Activated T-cell treated with anti-CD3 and anti-CD28 coated beads, Interleukin-2, amount 50 U/mL, for 4 hours (primary cell): ENCODE data around the gene LAMA4. TPM values are rescaled to one million over a fixed set of nuclear protein-coding genes. Genes with fewer than 3 reads are reported as not detected.

Source experiments
- ATAC-seq, 2 donors: fragments of 200-7000 bp; cut with Tn5 transposase; one replicate each; pipeline ENCODE4 v1.10.0; 2021
- DNase-seq: peaks from one replicate; pipeline ENCODE4 v3.0.0-alpha.2; 2020
- H3K27me3 Mint-ChIP-seq: one replicate; pipeline ENCODE4 v1.8.0; 2021; ENCODE audit warnings: low read depth, mixed read lengths
- H3K36me3 Mint-ChIP-seq: one replicate; pipeline ENCODE4 v1.8.0; 2022; ENCODE audit warnings: mixed read lengths; ENCODE audit not compliant: insufficient read depth
- H3K4me1 Mint-ChIP-seq: one replicate; pipeline ENCODE4 v1.8.0; 2021; ENCODE audit warnings: low read depth, mixed read lengths
- H3K4me3 Mint-ChIP-seq: one replicate; pipeline ENCODE4 v1.8.0; 2021; ENCODE audit warnings: mild to moderate bottlenecking, moderate library complexity, mixed read lengths
- H3K9me3 Mint-ChIP-seq: one replicate; pipeline ENCODE4 v1.8.0; 2021; ENCODE audit warnings: mixed read lengths
- total RNA-seq, 3 donors: library from RNA; stranded (reverse); gene quantifications; one replicate each; pipeline ENCODE4 v1.2.1, GENCODE V29; 2021

The LAMA4 gene
- total RNA-seq, 3 donors from 2014 or later = 0.30 to 0.34 TPM; not detected in 1

- Mint-ChIP-seq H3K36me3 (no peaks in the 10 kb centered on the region), H3K4me1 (peaks cover 3% of the 10 kb centered on the region), H3K4me3 (no peak overlapping the region), H3K9me3 (no peaks in the 10 kb centered on the region), H3K27me3 (peaks cover 9% of the 10 kb centered on the region)
- ATAC-seq = no peak
- no peak for DNase-seq
Measured at GRCh38 chr6:112241820-112242429, 12.4 kb downstream of the LAMA4 start.

DNA sequence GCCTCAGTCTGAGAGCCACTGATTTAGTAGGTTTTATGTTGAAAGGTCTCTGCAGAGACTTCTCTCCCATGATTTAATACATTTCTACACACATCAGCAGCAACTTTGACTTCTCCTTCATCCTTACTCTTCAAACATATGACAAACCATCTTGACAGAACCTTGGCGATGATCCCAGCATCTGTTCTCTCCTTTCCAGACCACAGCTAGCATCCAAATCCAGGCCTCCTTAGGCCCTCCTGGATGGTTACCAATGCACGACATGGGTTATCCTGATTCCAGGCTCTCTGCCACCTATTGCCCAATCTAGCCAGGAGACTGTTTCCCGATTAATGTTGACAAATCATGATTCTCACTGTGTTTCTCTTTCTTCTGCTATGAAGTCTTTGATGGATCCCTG lies 16.8 kb downstream of the LAMA4 start:
- DNase-seq (no peak), ATAC-seq (no peak)
- no peak overlapping the region for H3K4me3 Mint-ChIP-seq
- H3K27me3 Mint-ChIP-seq = peaks cover 31% of the 10 kb centered on the region
- peaks cover 3% of the 10 kb centered on the region for H3K4me1 Mint-ChIP-seq
- H3K36me3 Mint-ChIP-seq = no peaks in the 10 kb centered on the region
- no peaks in the 10 kb centered on the region for H3K9me3 Mint-ChIP-seq

GRCh38 chr6:112237066-112237465 lies 17.3 kb downstream of the LAMA4 start:
- DNase-seq (no peak), ATAC-seq (no peak)
- no peaks in the 10 kb centered on the region for H3K36me3 Mint-ChIP-seq
- H3K4me1 Mint-ChIP-seq = no peaks in the 10 kb centered on the region
- no peaks in the 10 kb centered on the region for H3K9me3 Mint-ChIP-seq
- no peak overlapping the region for H3K4me3 Mint-ChIP-seq
- H3K27me3 Mint-ChIP-seq = peaks cover 31% of the 10 kb centered on the region

- ATAC-seq (peak; percentile 92 to 96), DNase-seq (peak; percentile 7)
- Mint-ChIP-seq H3K4me3 (no peak overlapping the region), H3K27me3 (peaks cover 33% of the 10 kb centered on the region), H3K4me1 (no peaks in the 10 kb centered on the region), H3K36me3 (no peaks in the 10 kb centered on the region), H3K9me3 (no peaks in the 10 kb centered on the region)
Measured at GRCh38 chr6:112235956-112236355, 18.4 kb downstream of the LAMA4 start.

DNA sequence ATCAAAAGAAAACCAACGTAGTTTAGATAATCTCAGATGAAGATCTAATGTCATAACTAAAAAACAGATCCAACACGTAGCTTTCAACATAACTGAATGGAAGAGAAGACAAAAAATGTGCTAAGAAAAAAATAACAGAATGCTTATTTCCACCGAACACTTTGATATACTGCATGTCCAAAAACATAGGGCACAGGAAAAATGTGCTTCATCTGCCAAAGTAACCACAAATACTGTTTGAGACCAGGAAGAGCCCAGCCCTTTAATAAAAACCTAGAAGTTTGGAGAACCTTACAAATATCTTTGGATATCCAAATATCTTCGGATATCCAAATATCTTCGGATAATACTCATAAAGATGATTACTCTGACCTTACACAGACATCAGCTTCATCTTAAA lies 19.8 kb downstream of the LAMA4 start:
- no peaks in the 10 kb centered on the region for H3K36me3 Mint-ChIP-seq
- no peaks in the 10 kb centered on the region for H3K9me3 Mint-ChIP-seq
- H3K4me3 Mint-ChIP-seq = no peak overlapping the region
- no peak for ATAC-seq
- H3K4me1 Mint-ChIP-seq = no peaks in the 10 kb centered on the region
- peaks cover 33% of the 10 kb centered on the region for H3K27me3 Mint-ChIP-seq
- no peak for DNase-seq

DNA sequence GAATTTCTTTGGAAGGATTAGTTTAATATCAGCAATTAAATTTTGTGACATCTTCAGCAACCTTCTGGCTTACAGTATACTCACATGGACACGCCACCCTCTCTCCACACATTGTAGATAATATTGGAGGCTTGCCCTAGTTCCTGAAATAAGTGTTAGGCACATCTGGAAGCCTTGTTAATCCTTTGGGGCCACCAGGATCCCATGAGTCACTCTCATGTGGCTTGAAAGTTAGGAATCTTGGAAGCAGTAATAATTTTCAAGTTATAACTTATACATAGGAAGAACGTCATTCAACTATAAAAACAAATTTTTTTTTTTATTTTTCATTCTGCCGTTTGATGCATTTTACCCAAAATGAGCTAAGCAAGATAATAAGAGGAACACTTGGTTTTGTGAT lies 20.5 kb downstream of the LAMA4 start:
- H3K4me3 Mint-ChIP-seq = no peak overlapping the region
- H3K9me3 Mint-ChIP-seq = no peaks in the 10 kb centered on the region
- peaks cover 33% of the 10 kb centered on the region for H3K27me3 Mint-ChIP-seq
- no peaks in the 10 kb centered on the region for H3K4me1 Mint-ChIP-seq
- DNase-seq = no peak
- no peak for ATAC-seq
- no peaks in the 10 kb centered on the region for H3K36me3 Mint-ChIP-seq

DNA sequence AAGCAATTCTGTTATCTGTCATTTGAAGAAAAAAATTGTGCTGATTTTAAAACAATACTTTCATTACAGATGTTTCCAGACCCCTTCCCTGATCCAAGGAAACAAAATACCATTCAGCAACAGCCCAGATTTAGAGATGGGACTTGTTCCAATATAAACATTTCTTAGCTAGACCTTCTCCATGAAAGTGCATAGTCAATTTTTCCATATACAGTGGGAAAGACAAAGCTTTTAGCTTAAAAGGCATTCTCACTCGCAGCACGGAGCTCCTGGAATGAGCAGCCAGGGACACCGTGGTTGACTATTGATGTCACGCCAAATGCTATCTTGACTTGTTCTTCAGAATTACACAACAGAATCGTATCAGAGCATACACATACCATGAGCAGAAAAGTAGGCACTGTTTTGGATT lies 21.5 kb downstream of the LAMA4 start:
- DNase-seq (no peak), ATAC-seq (no peak)
- Mint-ChIP-seq H3K9me3 (no peaks in the 10 kb centered on the region), H3K4me3 (no peak overlapping the region), H3K36me3 (no peaks in the 10 kb centered on the region), H3K27me3 (peaks cover 30% of the 10 kb centered on the region), H3K4me1 (no peaks in the 10 kb centered on the region)

- H3K4me1 Mint-ChIP-seq = no peaks in the 10 kb centered on the region
- ATAC-seq (no peak), DNase-seq (no peak)
- H3K9me3 Mint-ChIP-seq = no peaks in the 10 kb centered on the region
- no peak overlapping the region for H3K4me3 Mint-ChIP-seq
- H3K36me3 Mint-ChIP-seq = no peaks in the 10 kb centered on the region
- H3K27me3 Mint-ChIP-seq = peaks cover 26% of the 10 kb centered on the region
Measured at GRCh38 chr6:112231594-112232060, 22.7 kb downstream of the LAMA4 start.

GRCh38 chr6:112231164-112231563 lies 23.2 kb downstream of the LAMA4 start:
- ATAC-seq = no peak
- Mint-ChIP-seq H3K4me3 (no peak overlapping the region), H3K36me3 (no peaks in the 10 kb centered on the region), H3K4me1 (no peaks in the 10 kb centered on the region), H3K27me3 (peaks cover 24% of the 10 kb centered on the region), H3K9me3 (no peaks in the 10 kb centered on the region)
- no peak for DNase-seq

DNA sequence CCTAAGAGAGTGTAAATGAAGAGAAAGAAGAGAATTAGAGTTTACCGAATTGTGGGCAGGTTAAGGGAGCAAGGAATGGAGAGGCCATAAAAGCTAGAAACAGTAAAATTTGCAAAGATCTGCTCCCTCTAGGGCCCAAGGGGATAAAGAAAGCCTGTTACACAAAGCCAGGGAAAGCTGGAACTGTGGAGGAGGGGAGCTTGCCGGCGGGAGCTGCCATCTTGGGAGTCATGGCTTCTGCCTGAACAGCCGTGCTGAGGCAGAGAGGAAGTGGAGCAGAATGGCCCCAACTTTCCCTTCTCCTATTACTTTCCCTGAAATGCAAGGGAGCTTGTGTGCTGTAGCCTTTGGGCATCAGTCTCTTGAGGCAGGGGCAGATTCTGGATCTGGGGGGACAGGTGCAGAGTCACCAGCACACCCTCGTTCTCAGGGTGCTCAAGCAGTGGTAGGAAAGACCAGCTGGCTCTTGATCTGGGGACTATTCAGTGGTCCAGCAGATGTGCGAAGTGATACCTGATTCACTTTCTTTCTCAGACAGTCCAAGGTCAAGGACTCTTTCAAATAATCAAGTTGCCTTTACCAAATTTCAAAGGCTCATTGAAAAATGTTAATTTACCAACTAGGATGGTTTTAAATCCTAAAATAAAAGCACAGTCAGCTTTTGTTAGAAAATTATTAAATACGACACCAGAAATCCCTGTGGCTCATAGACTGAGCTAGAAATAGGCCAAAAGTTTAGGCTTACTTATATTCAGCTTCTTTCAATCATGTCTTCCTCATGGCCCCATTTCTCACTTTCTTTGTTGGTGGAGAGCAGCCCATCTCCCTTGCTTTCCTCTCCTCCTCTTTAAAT lies 25.7 kb downstream of the LAMA4 start:
- no peaks in the 10 kb centered on the region for H3K9me3 Mint-ChIP-seq
- ATAC-seq (no peak), DNase-seq (no peak)
- H3K4me3 Mint-ChIP-seq = no peak overlapping the region
- peaks cover 17% of the 10 kb centered on the region for H3K27me3 Mint-ChIP-seq
- H3K36me3 Mint-ChIP-seq = no peaks in the 10 kb centered on the region
- H3K4me1 Mint-ChIP-seq = peaks cover 1% of the 10 kb centered on the region

DNA sequence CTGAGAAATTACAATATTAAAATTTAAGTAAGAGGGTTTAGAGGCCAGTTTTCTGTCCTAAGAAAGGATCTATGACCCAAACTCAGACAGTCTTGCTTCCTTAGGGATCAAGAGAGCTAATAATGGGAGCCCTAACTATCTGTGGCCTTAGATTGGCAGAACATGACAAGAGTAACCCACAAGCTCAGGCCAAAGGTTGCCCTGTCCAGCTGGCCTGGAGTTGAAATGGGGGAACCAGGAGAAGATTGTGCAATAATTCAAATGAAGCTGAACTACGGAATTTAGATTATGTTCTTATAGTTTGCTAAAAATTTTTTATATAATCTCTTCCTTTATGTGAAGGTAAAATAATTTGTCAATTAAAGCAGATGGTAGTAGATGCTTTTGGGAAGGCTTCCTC lies 26.4 kb downstream of the LAMA4 start:
- Mint-ChIP-seq H3K9me3 (no peaks in the 10 kb centered on the region), H3K27me3 (peaks cover 15% of the 10 kb centered on the region), H3K36me3 (no peaks in the 10 kb centered on the region), H3K4me3 (no peak overlapping the region), H3K4me1 (peaks cover 1% of the 10 kb centered on the region)
- DNase-seq (no peak), ATAC-seq (no peak)

DNA sequence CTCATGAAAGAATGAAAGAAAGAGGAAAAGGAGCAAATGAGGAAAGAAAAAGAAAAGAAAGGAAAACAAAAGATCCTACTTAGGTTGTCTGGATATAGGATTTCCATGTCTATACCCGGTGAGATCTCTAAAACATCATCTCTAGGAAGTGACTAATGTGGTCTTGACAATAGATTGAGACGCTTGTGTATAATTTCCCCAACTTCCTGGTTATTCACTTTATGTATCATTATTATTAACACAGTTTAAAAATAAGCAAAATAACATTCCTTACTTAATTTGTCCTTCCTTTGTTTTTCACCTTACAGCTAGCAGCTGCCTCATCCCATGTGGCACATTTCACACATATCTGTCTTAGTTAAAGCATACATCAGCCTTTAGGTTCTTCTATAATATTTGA lies 27.0 kb downstream of the LAMA4 start:
- no peak overlapping the region for H3K4me3 Mint-ChIP-seq
- no peaks in the 10 kb centered on the region for H3K9me3 Mint-ChIP-seq
- H3K4me1 Mint-ChIP-seq = peaks cover 1% of the 10 kb centered on the region
- DNase-seq = no peak
- no peak for ATAC-seq
- peaks cover 13% of the 10 kb centered on the region for H3K27me3 Mint-ChIP-seq
- H3K36me3 Mint-ChIP-seq = no peaks in the 10 kb centered on the region

DNA sequence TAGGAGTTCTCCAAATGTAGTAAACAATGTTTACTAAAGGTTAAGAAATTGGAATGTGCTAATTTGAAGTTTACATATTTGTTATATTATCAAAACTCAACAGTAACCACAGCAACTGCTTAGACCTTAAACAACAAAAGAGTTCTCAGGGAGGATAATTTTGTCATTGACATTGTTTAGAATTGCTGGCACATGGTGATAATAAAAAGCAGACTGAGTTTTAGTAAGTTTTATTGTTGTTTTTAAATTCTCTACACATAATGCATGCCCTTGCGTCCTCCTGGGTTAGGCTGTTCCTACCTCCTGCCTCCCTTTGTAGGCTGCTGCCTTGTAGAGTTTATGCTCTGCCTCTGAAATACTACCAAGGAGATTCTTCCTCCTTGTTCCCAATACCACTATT lies 28.7 kb downstream of the LAMA4 start:
- Mint-ChIP-seq H3K4me3 (no peak overlapping the region), H3K36me3 (no peaks in the 10 kb centered on the region), H3K27me3 (peaks cover 12% of the 10 kb centered on the region), H3K4me1 (peaks cover 1% of the 10 kb centered on the region), H3K9me3 (no peaks in the 10 kb centered on the region)
- no peak for ATAC-seq
- no peak for DNase-seq

DNA sequence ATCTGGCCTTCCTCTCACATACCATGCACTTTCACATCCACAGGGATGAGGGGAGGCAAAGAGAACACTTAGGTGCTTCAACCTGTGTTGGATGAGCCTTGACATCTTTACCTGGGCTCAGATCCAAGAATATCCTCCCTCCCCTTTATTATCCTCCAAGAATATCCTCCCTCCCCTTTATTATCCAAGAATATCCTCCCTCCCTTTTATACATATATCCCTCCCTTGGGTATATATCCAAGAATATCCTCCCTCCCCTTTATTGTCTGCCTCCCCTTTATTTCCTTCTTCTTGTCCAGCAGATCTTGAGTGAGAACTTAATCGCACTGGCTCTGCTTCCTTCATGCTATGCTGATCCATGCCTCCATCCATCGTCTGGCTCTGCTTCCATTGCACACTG lies 30.3 kb downstream of the LAMA4 start:
- no peaks in the 10 kb centered on the region for H3K36me3 Mint-ChIP-seq
- H3K27me3 Mint-ChIP-seq = peaks cover 12% of the 10 kb centered on the region
- ATAC-seq (no peak), DNase-seq (no peak)
- no peaks in the 10 kb centered on the region for H3K9me3 Mint-ChIP-seq
- no peak overlapping the region for H3K4me3 Mint-ChIP-seq
- peaks cover 1% of the 10 kb centered on the region for H3K4me1 Mint-ChIP-seq
